Neural cell (in vitro differentiated cells): ENCODE measurements around the gene ESF1. TPM values are rescaled to one million over a fixed set of nuclear protein-coding genes. Genes with fewer than 3 reads are reported as not detected.

ENCODE experiments used
- H2AFZ ChIP-seq: fragments of 200-600, 300-800 bp; sonication (generic), shearing (Covaris generic); 2 replicates; pipeline ENCODE4 v1.6.0; 2014; ENCODE audit warnings: low read depth, mild to moderate bottlenecking, antibody characterized with exemption, low read length, moderate library complexity
- H3F3A ChIP-seq: fragments of 200-600 bp; shearing (Covaris generic); 2 replicates; pipeline ENCODE4 v1.6.1; 2016; ENCODE audit warnings: mild to moderate bottlenecking, moderate library complexity, mixed read lengths, antibody characterized with exemption, low read length; ENCODE audit not compliant: insufficient read depth, poor library complexity, severe bottlenecking
- H3K27ac ChIP-seq: fragments of 200-600, 300-800 bp; sonication (generic), shearing (Covaris generic); 2 replicates; pipeline ENCODE4 v1.5.1; 2014; ENCODE audit warnings: mild to moderate bottlenecking, low read length, moderate library complexity
- H3K27me3 ChIP-seq: fragments of 300-800, 200-600 bp; sonication (generic), shearing (Covaris generic); 2 replicates; pipeline ENCODE4 v1.6.0; 2014; ENCODE audit warnings: mild to moderate bottlenecking, low read depth, low read length, moderate library complexity; ENCODE audit not compliant: insufficient read depth
- H3K36me3 ChIP-seq: fragments of 300-800, 200-600 bp; sonication (generic), shearing (Covaris generic); 2 replicates; pipeline ENCODE4 v1.5.1; 2014; ENCODE audit warnings: mild to moderate bottlenecking, antibody characterized with exemption, low read length, moderate library complexity; ENCODE audit not compliant: insufficient read depth
- H3K4me2 ChIP-seq: fragments of 300-800, 200-600 bp; sonication (generic), shearing (Covaris generic); 2 replicates; pipeline ENCODE4 v1.6.0; 2014; ENCODE audit warnings: mild to moderate bottlenecking, low read length
- H3K4me3 ChIP-seq: fragments of 300-800, 200-600 bp; sonication (generic), shearing (Covaris generic); 2 replicates; pipeline ENCODE4 v1.5.1; 2014; ENCODE audit warnings: mild to moderate bottlenecking, low read length, moderate library complexity
- H3K79me2 ChIP-seq: fragments of 200-600 bp; shearing (Covaris generic); replicated peaks from 2 replicates; pipeline ENCODE4 v1.6.0; 2014; ENCODE audit warnings: mild to moderate bottlenecking, low read length, moderate library complexity; ENCODE audit not compliant: insufficient read depth
- H3K9ac ChIP-seq: fragments of 300-800, 200-600 bp; sonication (generic), shearing (Covaris generic); 2 replicates; pipeline ENCODE4 v1.6.1; 2016; ENCODE audit warnings: mild to moderate bottlenecking, low read length, mixed read lengths
- H3K9me2 ChIP-seq: fragments of 200-600 bp; shearing (Covaris generic); 2 replicates; pipeline ENCODE4 v1.6.1; 2016; ENCODE audit warnings: mild to moderate bottlenecking, low read length, mixed read lengths; ENCODE audit not compliant: insufficient read depth
- H3K9me3 ChIP-seq: fragments of 200-600, 300-800 bp; sonication (generic), shearing (Covaris generic); 2 replicates; pipeline ENCODE4 v1.6.1; 2016; ENCODE audit warnings: mild to moderate bottlenecking, mixed run types, low read length, moderate library complexity, mixed read lengths
- H4K20me1 ChIP-seq: fragments of 200-600 bp; shearing (Covaris generic); 2 replicates; pipeline ENCODE4 v1.6.1; 2016; ENCODE audit warnings: mild to moderate bottlenecking, mixed run types; ENCODE audit not compliant: insufficient read depth
- CTCF ChIP-seq: fragments of 450-650 bp; IDR thresholded peaks from 2 replicates; pipeline ENCODE4 v1.5.1; 2014; ENCODE audit warnings: antibody characterized with exemption, mild to moderate bottlenecking, moderate library complexity; ENCODE audit not compliant: poor library complexity, severe bottlenecking
- EP300 ChIP-seq: fragments of 450-650 bp; conservative IDR thresholded peaks from 2 replicates; pipeline ENCODE4 v1.6.1; 2014; ENCODE audit warnings: antibody characterized with exemption, mild to moderate bottlenecking, moderate library complexity; ENCODE audit not compliant: poor library complexity, severe bottlenecking
- EZH2 ChIP-seq: fragments of 200-600, 300-800 bp; shearing (Covaris generic), sonication (generic); IDR thresholded peaks from 2 replicates; pipeline ENCODE4 v1.6.1; 2014; ENCODE audit warnings: antibody characterized with exemption, low read length, borderline replicate concordance, mild to moderate bottlenecking; ENCODE audit not compliant: insufficient read depth, poor library complexity, severe bottlenecking
- MXI1 ChIP-seq: fragments of 450-650 bp; conservative IDR thresholded peaks from 2 replicates; pipeline ENCODE4 v1.6.1; 2014; ENCODE audit warnings: antibody characterized with exemption, mild to moderate bottlenecking; ENCODE audit not compliant: poor library complexity, severe bottlenecking
- POLR2AphosphoS5 ChIP-seq: IDR thresholded peaks from 2 replicates; pipeline ENCODE4 v1.6.1; 2012
- RAD21 ChIP-seq: fragments of 450-650 bp; conservative IDR thresholded peaks from 2 replicates; pipeline ENCODE4 v1.6.1; 2014; ENCODE audit warnings: antibody characterized with exemption, mild to moderate bottlenecking, moderate library complexity
- SMC3 ChIP-seq: fragments of 450-650 bp; conservative IDR thresholded peaks from 2 replicates; pipeline ENCODE4 v1.6.1; 2014; ENCODE audit warnings: antibody characterized with exemption, mild to moderate bottlenecking, moderate library complexity; ENCODE audit not compliant: poor library complexity
- TAF1 ChIP-seq: IDR thresholded peaks from 2 replicates; pipeline ENCODE4 v1.6.1; 2012; ENCODE audit warnings: low read depth
- polyA plus RNA-seq: library from polyadenylated mRNA; depleted of rRNA; stranded (reverse); fragments of >200 nt; gene quantifications from 2 replicates; pipeline ENCODE4 v1.2.3, GENCODE V29; 2014
- TF ChIP-seq, protein P1 (sequence below): IDR thresholded peaks from 2 replicates; pipeline ENCODE4 v1.6.1; 2012; ENCODE audit warnings: borderline replicate concordance

ESF1 gene
- polyA plus RNA-seq, 1 donor from 2014 or later: 10.0 TPM

DNA sequence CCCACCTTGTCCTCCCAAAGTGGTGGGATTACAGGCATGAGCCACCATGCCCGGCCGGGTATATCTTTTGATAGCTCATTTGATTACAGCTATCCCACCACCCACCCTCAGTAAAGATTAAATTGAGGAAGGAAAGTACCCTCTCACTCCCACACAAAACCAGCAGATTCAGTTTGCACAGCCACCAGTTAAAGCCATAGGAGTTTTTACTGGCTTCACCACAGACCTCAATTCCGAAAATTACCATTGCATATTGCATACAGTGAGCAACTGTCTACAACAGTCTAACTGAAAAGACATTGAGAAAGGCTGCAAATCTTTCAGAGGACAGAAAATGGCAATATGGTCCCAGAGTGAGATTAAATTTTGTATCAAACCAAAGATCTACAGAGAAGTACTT is 34.9 kb downstream of the ESF1 start:
- Histone ChIP-seq H3K9ac (no peak overlapping the region), H2AFZ (no peak overlapping the region), H3K27ac (no peak overlapping the region), H3K36me3 (no peaks in the 10 kb centered on the region), H3K9me2 (no peaks in the 10 kb centered on the region), H3K79me2 (no peaks in the 10 kb centered on the region), H3K9me3 (no peaks in the 10 kb centered on the region), H3K4me2 (no peak overlapping the region), H3K4me3 (no peak overlapping the region), H4K20me1 (no peaks in the 10 kb centered on the region), H3F3A (no peaks in the 10 kb centered on the region), H3K27me3 (no peaks in the 10 kb centered on the region)
- TF ChIP-seq MXI1 (no peak), EZH2 (no peak)

- Histone ChIP-seq H3K9me3 (no peaks in the 10 kb centered on the region), H3K79me2 (no peaks in the 10 kb centered on the region), H3K4me3 (no peak overlapping the region), H3K27me3 (no peaks in the 10 kb centered on the region), H3K9ac (no peak overlapping the region), H4K20me1 (no peaks in the 10 kb centered on the region), H3K9me2 (no peaks in the 10 kb centered on the region), H3K27ac (no peak overlapping the region), H3F3A (no peaks in the 10 kb centered on the region), H3K36me3 (no peaks in the 10 kb centered on the region), H2AFZ (no peak overlapping the region), H3K4me2 (no peak overlapping the region)
- TF ChIP-seq, protein P1, sequence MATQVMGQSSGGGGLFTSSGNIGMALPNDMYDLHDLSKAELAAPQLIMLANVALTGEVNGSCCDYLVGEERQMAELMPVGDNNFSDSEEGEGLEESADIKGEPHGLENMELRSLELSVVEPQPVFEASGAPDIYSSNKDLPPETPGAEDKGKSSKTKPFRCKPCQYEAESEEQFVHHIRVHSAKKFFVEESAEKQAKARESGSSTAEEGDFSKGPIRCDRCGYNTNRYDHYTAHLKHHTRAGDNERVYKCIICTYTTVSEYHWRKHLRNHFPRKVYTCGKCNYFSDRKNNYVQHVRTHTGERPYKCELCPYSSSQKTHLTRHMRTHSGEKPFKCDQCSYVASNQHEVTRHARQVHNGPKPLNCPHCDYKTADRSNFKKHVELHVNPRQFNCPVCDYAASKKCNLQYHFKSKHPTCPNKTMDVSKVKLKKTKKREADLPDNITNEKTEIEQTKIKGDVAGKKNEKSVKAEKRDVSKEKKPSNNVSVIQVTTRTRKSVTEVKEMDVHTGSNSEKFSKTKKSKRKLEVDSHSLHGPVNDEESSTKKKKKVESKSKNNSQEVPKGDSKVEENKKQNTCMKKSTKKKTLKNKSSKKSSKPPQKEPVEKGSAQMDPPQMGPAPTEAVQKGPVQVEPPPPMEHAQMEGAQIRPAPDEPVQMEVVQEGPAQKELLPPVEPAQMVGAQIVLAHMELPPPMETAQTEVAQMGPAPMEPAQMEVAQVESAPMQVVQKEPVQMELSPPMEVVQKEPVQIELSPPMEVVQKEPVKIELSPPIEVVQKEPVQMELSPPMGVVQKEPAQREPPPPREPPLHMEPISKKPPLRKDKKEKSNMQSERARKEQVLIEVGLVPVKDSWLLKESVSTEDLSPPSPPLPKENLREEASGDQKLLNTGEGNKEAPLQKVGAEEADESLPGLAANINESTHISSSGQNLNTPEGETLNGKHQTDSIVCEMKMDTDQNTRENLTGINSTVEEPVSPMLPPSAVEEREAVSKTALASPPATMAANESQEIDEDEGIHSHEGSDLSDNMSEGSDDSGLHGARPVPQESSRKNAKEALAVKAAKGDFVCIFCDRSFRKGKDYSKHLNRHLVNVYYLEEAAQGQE: no peak
- TF ChIP-seq EP300: no peak
- no peak for TF ChIP-seq SMC3
- TF ChIP-seq RAD21: no peak
- no peak for TF ChIP-seq TAF1
Observed at GRCh38 chr20:13745784-13746183, 38.9 kb downstream of the ESF1 start.

DNA sequence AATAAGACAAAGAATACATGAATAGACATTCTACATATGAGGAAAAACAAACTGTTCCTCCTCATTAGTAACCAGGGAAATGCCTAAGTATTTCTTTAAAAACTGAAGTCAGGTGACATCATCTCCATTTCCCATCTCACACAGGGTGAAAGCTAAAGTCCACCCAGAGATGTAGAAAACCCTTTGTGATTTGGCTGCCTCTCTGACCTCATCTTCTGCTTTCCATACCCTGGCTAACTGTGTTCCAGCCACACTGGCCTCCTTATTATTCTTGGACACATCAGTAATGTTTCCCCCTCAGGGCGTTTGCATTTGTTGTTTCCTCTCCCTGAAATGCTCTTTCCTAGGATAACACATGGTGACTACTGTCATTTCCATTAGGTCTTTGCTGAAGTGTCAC is 40.4 kb downstream of the ESF1 start:
- H2AFZ ChIP-seq: no peak overlapping the region
- no peaks in the 10 kb centered on the region for H3K36me3 ChIP-seq
- no peaks in the 10 kb centered on the region for H4K20me1 ChIP-seq
- H3K9me3 ChIP-seq: no peaks in the 10 kb centered on the region
- H3K4me2 ChIP-seq: no peak overlapping the region
- H3K9ac ChIP-seq: no peak overlapping the region
- H3K27me3 ChIP-seq: no peaks in the 10 kb centered on the region
- H3K79me2 ChIP-seq: no peaks in the 10 kb centered on the region
- H3K27ac ChIP-seq: no peak overlapping the region
- TF ChIP-seq POLR2AphosphoS5 (no peak), CTCF (no peak), RAD21 (no peak), MXI1 (no peak)
- TF ChIP-seq, protein P1: no peak
- H3F3A ChIP-seq: no peaks in the 10 kb centered on the region
- no peaks in the 10 kb centered on the region for H3K9me2 ChIP-seq
- H3K4me3 ChIP-seq: no peak overlapping the region
